Esophagus squamous epithelium (tissue), 4 donors: Measurements from ENCODE around the gene SETD1A.

ENCODE experiments used
- CTCF ChIP-seq, 6 experiments: fragments of 450-650 bp in 4 of 6; fragments of 200-600 bp in 2 of 6; sonication (generic) in 2 of 6; IDR thresholded peaks; one replicate each; pipeline ENCODE4 v1.5.1; 2016 to 2019; ENCODE audit warnings: antibody characterized with exemption in 6 of 6, mild to moderate bottlenecking in 4 of 6, moderate library complexity in 4 of 6
- POLR2A ChIP-seq, 4 donors: fragments of 450-650 bp; IDR thresholded peaks; one replicate each; pipeline ENCODE4 v1.6.1; 2017; ENCODE audit warnings: antibody characterized with exemption in 4 of 4, mild to moderate bottlenecking in 4 of 4, moderate library complexity in 3 of 4

DNA sequence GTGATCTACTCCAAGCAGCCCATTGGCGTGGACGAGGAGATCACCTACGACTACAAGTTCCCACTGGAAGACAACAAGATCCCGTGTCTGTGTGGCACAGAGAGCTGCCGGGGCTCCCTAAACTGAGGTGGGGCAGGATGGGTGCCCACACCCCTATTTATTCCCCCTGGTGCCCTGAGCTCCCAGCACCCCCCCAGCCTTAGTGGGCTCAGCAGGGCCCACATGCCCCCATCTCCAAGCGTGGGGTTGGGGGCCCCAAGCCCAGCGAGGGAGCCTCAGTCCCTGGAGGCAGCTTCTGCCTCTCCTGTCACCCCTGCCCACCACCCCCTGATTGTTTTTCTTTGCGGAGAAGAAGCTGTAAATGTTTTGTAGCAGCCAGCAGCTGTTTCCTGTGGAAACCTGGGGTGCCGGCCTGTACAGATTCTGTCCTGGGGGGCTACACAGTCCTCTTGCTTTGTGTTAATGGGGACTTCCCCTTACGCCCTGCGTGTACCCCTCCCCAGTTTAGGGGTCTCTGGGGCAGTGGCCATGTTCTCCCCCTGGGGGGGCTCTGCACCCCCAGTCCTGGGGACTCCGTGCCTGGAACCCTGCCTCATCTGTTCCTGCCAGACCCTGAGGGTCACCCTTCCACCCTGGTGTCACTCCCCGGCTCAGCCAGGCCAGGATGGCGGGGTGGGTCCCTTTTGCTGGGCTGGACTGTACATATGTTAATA lies 26.5 kb downstream of the SETD1A start:
- TF ChIP-seq CTCF (IDR thresholded peaks at IDR 0.05) (no peak), POLR2A (IDR thresholded peaks at IDR 0.05) (no peak)
